Caco-2 (cell line): ENCODE measurements around the gene LDB2. TPM values are rescaled to one million over a fixed set of nuclear protein-coding genes. Genes with fewer than 3 reads are reported as not detected.

Source experiments
- BruUV-seq: library from RNA; stranded (reverse); fragments of 400-500 nt; replicated peaks from 2 replicates; lab custom pipeline; 2021; lab: Mats Ljungman, UMichigan
- CTCF ChIA-PET: fragments of 300-600 bp; sonication (Branson Sonifier 250); formaldehyde crosslinking; loops from one replicate; lab custom pipeline; 2022; ENCODE audit warnings: antibody characterized with exemption; lab: Charles Lee
- POLR2A ChIA-PET: fragments of 300-600 bp; sonication (Branson Sonifier 250); formaldehyde crosslinking; loops from one replicate; lab custom pipeline; 2022; ENCODE audit warnings: antibody characterized with exemption; lab: Charles Lee
- DNase-seq, 2 experiments: peaks; one replicate each; pipeline versions ENCODE4 v3.0.0 to v3.0.0-alpha.2; 2020 to 2022
- H3K27me3 ChIP-seq: replicated peaks from 2 replicates; pipeline ENCODE4 v1.6.0; 2011; ENCODE audit warnings: low read length; ENCODE audit not compliant: control insufficient read depth, insufficient read depth
- H3K36me3 ChIP-seq: 2 replicates; pipeline ENCODE4 v1.5.1; 2011; ENCODE audit warnings: low read length; ENCODE audit not compliant: control insufficient read depth, insufficient read depth
- H3K4me1 ChIP-seq: fragments of 250-450 bp; sonication (Bioruptor Pico); 2 replicates; pipeline ENCODE4 v1.5.1; 2020; ENCODE audit warnings: mild to moderate bottlenecking
- H3K4me3 ChIP-seq: 2 replicates; pipeline ENCODE4 v1.5.1; 2011; ENCODE audit warnings: low read depth, mild to moderate bottlenecking, control low read depth, low read length
- H3K9me3 ChIP-seq: fragments of 250-450 bp; sonication (Bioruptor Pico); 2 replicates; pipeline ENCODE4 v1.5.1; 2020; ENCODE audit warnings: mild to moderate bottlenecking, moderate library complexity
- H3K27ac Mint-ChIP-seq: one replicate; pipeline ENCODE4 v1.8.0; 2022; ENCODE audit warnings: mixed read lengths; ENCODE audit not compliant: unreplicated experiment
- H3K27me3 Mint-ChIP-seq: one replicate; pipeline ENCODE4 v1.8.0; 2022; ENCODE audit warnings: mixed read lengths; ENCODE audit not compliant: insufficient read depth, unreplicated experiment
- H3K36me3 Mint-ChIP-seq: one replicate; pipeline ENCODE4 v1.8.0; 2022; ENCODE audit warnings: mild to moderate bottlenecking, mixed read lengths; ENCODE audit not compliant: insufficient read depth, unreplicated experiment
- H3K4me1 Mint-ChIP-seq: one replicate; pipeline ENCODE4 v1.8.0; 2022; ENCODE audit warnings: low read depth, mixed read lengths; ENCODE audit not compliant: unreplicated experiment
- H3K4me3 Mint-ChIP-seq: one replicate; pipeline ENCODE4 v1.8.0; 2022; ENCODE audit warnings: mild to moderate bottlenecking, moderate library complexity, mixed read lengths; ENCODE audit not compliant: unreplicated experiment
- H3K9me3 Mint-ChIP-seq: one replicate; pipeline ENCODE4 v1.8.0; 2022; ENCODE audit warnings: mixed read lengths; ENCODE audit not compliant: unreplicated experiment
- intact Hi-C: fragments of 100-400 bp; cut with micrococcal nuclease; formaldehyde crosslinking; loops from one replicate; pipeline ENCODE4 v1.10.0; 2022; ENCODE audit not compliant: unreplicated experiment
- total RNA-seq: library from RNA; stranded (reverse); gene quantifications from 2 replicates; pipeline ENCODE4 v1.2.3, GENCODE V29; 2022
- TF ChIP-seq, protein P1 (sequence below), 2 experiments: fragments of 200-600 bp in 1 of 2; IDR thresholded peaks; 1 replicate in 1 of 2; 2 replicates in 1 of 2; pipeline versions ENCODE4 v1.5.1 to v1.8.0; 2011 to 2022; ENCODE audit warnings: antibody characterized with exemption in 1 of 2, control low read depth in 1 of 2, inconsistent platforms in 1 of 2, low read depth in 1 of 2, low read length in 1 of 2, mild to moderate bottlenecking in 1 of 2, moderate library complexity in 1 of 2; ENCODE audit not compliant: insufficient read depth in 1 of 2, severe bottlenecking in 1 of 2, unreplicated experiment in 1 of 2

The LDB2 gene
- total RNA-seq, 1 experiment from 2014 or later = not detected

DNA sequence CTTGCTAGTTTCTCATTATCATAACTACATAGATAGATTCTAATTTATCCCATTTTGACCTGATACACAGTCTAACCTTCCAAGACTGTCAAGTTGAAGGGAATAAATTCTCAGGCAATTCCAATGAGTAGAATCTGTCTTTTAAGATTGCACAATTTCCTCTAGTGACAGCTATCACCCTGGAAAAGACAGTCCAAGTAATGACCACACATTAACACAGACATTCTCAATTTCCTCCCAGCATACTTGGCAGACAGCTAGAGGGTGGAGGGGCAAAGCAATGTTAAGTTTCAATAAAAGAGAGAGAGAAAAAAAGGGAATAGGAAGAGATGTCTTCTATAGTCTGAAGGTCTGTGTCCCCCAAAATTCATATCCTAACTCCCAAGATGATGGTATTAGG lies 234.7 kb downstream of the LDB2 start:
- no peaks in the 10 kb centered on the region for H3K4me1 ChIP-seq
- no peak overlapping the region for H3K4me3 Mint-ChIP-seq
- H3K27me3 ChIP-seq = no peaks in the 10 kb centered on the region
- no peak overlapping the region for H3K27ac Mint-ChIP-seq
- H3K36me3 Mint-ChIP-seq = no peaks in the 10 kb centered on the region
- CTCF ChIA-PET = no interaction called here
- no peaks in the 10 kb centered on the region for H3K36me3 ChIP-seq
- H3K27me3 Mint-ChIP-seq = peaks cover 11% of the 10 kb centered on the region
- H3K4me1 Mint-ChIP-seq = no peaks in the 10 kb centered on the region
- H3K9me3 Mint-ChIP-seq = peaks cover 9% of the 10 kb centered on the region
- no TSS peak for BruUV-seq
- POLR2A ChIA-PET = no interaction called here
- TF ChIP-seq, protein P1, sequence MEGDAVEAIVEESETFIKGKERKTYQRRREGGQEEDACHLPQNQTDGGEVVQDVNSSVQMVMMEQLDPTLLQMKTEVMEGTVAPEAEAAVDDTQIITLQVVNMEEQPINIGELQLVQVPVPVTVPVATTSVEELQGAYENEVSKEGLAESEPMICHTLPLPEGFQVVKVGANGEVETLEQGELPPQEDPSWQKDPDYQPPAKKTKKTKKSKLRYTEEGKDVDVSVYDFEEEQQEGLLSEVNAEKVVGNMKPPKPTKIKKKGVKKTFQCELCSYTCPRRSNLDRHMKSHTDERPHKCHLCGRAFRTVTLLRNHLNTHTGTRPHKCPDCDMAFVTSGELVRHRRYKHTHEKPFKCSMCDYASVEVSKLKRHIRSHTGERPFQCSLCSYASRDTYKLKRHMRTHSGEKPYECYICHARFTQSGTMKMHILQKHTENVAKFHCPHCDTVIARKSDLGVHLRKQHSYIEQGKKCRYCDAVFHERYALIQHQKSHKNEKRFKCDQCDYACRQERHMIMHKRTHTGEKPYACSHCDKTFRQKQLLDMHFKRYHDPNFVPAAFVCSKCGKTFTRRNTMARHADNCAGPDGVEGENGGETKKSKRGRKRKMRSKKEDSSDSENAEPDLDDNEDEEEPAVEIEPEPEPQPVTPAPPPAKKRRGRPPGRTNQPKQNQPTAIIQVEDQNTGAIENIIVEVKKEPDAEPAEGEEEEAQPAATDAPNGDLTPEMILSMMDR (IDR thresholded peaks at IDR 0.05; ENCODE audit: insufficient read depth in 1 of 2, low read depth in 1 of 2, low read length in 1 of 2, severe bottlenecking in 1 of 2, unreplicated experiment in 1 of 2) = no peak
- no peak for DNase-seq
- H3K4me3 ChIP-seq = no peak overlapping the region
- intact Hi-C loops = no loop called here
- no peaks in the 10 kb centered on the region for H3K9me3 ChIP-seq

DNA sequence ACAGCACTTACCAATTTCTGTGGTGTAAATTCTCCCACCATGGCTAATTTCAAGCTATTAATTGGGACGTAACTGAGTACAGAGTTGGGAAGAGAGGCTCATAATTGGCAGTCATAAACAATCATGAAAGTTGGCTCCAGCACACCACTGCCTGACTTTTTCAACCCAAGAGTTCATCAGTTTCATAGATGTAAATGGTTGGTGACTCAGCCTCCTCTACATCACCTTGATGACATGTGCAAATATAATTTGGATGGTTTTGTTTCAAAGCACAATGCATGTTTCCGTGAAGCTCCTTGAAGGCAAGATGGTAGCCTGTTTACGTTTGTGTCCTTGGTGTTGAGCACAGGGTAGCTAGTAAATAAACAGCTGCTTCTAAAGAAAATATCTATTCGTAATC lies 235.1 kb downstream of the LDB2 start:
- peaks cover 11% of the 10 kb centered on the region for H3K27me3 Mint-ChIP-seq
- Histone ChIP-seq H3K4me1 (no peaks in the 10 kb centered on the region), H3K9me3 (no peaks in the 10 kb centered on the region), H3K36me3 (no peaks in the 10 kb centered on the region), H3K4me3 (no peak overlapping the region), H3K27me3 (no peaks in the 10 kb centered on the region)
- H3K36me3 Mint-ChIP-seq = no peaks in the 10 kb centered on the region
- DNase-seq = no peak
- peaks cover 9% of the 10 kb centered on the region for H3K9me3 Mint-ChIP-seq
- BruUV-seq = no TSS peak
- no peak overlapping the region for H3K4me3 Mint-ChIP-seq
- CTCF ChIA-PET = no interaction called here
- H3K4me1 Mint-ChIP-seq = no peaks in the 10 kb centered on the region
- POLR2A ChIA-PET = no interaction called here
- intact Hi-C loops = no loop called here
- TF ChIP-seq, protein P1 (IDR thresholded peaks at IDR 0.05; ENCODE audit: insufficient read depth in 1 of 2, low read depth in 1 of 2, low read length in 1 of 2, severe bottlenecking in 1 of 2, unreplicated experiment in 1 of 2) = no peak
- H3K27ac Mint-ChIP-seq = no peak overlapping the region

DNA sequence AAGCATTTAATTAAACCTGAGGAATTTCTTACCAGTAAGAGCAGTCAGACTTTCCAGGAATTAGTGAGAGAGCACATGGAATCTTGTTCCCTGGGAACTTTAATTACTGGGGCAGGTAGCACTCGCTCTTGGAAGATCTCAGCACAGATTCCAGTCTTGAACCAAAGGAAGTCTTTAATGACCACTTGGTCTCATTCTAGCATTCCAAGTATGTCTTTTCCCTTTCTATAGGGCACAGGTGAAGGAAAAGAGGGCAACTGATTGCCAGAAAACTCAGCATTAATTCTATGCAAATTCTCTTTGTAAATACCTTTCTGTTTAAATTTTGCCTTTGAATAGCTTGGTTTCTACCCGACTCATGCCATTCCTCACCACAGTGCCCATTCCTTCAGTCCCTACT lies 236.6 kb downstream of the LDB2 start:
- Mint-ChIP-seq H3K4me3 (no peak overlapping the region), H3K4me1 (no peaks in the 10 kb centered on the region), H3K9me3 (peaks cover 9% of the 10 kb centered on the region), H3K36me3 (no peaks in the 10 kb centered on the region), H3K27me3 (peaks cover 13% of the 10 kb centered on the region), H3K27ac (no peak overlapping the region)
- no peak for DNase-seq
- intact Hi-C loops = no loop called here
- H3K27me3 ChIP-seq = no peaks in the 10 kb centered on the region
- H3K4me3 ChIP-seq = no peak overlapping the region
- POLR2A ChIA-PET = no interaction called here
- BruUV-seq = no TSS peak
- no peaks in the 10 kb centered on the region for H3K36me3 ChIP-seq
- TF ChIP-seq, protein P1 (IDR thresholded peaks at IDR 0.05; ENCODE audit: insufficient read depth in 1 of 2, low read depth in 1 of 2, low read length in 1 of 2, severe bottlenecking in 1 of 2, unreplicated experiment in 1 of 2) = no peak
- H3K4me1 ChIP-seq = no peaks in the 10 kb centered on the region
- CTCF ChIA-PET = no interaction called here
- no peaks in the 10 kb centered on the region for H3K9me3 ChIP-seq
